SW 1271 (cell line): ENCODE data around the gene MPST.

ENCODE experiments used
- DNase-seq, 2 experiments: peaks; one replicate each; lab custom pipeline; 2025; lab: John Stamatoyannopoulos, UW

The MPST gene

GRCh38 chr22:37022483-37023337, 3.2 kb downstream of the MPST start:
- no peak for DNase-seq

- no peak for DNase-seq
These were observed 4.3 kb downstream of the MPST start for GRCh38 chr22:37023743-37024338.

- DNase-seq, result no peak
These were observed 5.0 kb downstream of the MPST start for GRCh38 chr22:37024339-37025157.

GRCh38 chr22:37025500-37026070, 6.0 kb downstream of the MPST start:
- DNase-seq, result no peak

GRCh38 chr22:37026325-37026724, 6.8 kb downstream of the MPST start:
- no peak for DNase-seq

GRCh38 chr22:37027556-37027955, 8.0 kb downstream of the MPST start:
- DNase-seq, result no peak

GRCh38 chr22:37028692-37029674, 9.4 kb downstream of the MPST start:
- DNase-seq, result no peak

- no peak for DNase-seq
These were observed 11.2 kb downstream of the MPST start for GRCh38 chr22:37030560-37031281.

GRCh38 chr22:37032134-37032534, 12.6 kb downstream of the MPST start:
- no peak for DNase-seq

GRCh38 chr22:37032535-37033460, 13.3 kb downstream of the MPST start:
- no peak for DNase-seq

GRCh38 chr22:37033605-37034430, 14.3 kb downstream of the MPST start:
- no peak for DNase-seq

- no peak for DNase-seq
These were observed 17.3 kb downstream of the MPST start for GRCh38 chr22:37036655-37037377.

GRCh38 chr22:37037669-37038068, 18.1 kb downstream of the MPST start:
- DNase-seq, result no peak

- DNase-seq, result no peak
These were observed 19.9 kb downstream of the MPST start for GRCh38 chr22:37039466-37039865.

GRCh38 chr22:37043209-37043827, 23.8 kb downstream of the MPST start:
- DNase-seq, result no peak

GRCh38 chr22:37043828-37044538, 24.4 kb downstream of the MPST start:
- DNase-seq, result no peak
